SU-DHL-6 (cell line): ENCODE measurements around the gene CARD11.

Source experiments
- CTCF ChIP-seq: fragments of 200-600 bp; sonication (generic); IDR thresholded peaks from one replicate; pipeline ENCODE4 v1.5.1; 2017; ENCODE audit warnings: antibody characterized with exemption, mild to moderate bottlenecking, low read length, moderate library complexity; ENCODE audit not compliant: insufficient read depth, poor library complexity, severe bottlenecking
- EZH2phosphoT487 ChIP-seq: fragments of 200-600 bp; sonication (generic), shearing (Covaris generic); conservative IDR thresholded peaks from 2 replicates; pipeline ENCODE4 v1.6.1; 2018; ENCODE audit warnings: mild to moderate bottlenecking, antibody characterized with exemption, low read length, moderate library complexity, mixed read lengths

- TF ChIP-seq CTCF (peak; percentile 23), EZH2phosphoT487 (no peak)
Observed at GRCh38 chr7:2897023-2897422, 146.6 kb downstream of the CARD11 start.
